COR-L47 (cell line): Measurements from ENCODE around the gene PAPPA2.

Source experiments
- DNase-seq: peaks from one replicate; lab custom pipeline; 2025; lab: John Stamatoyannopoulos, UW

PAPPA2 gene

DNA sequence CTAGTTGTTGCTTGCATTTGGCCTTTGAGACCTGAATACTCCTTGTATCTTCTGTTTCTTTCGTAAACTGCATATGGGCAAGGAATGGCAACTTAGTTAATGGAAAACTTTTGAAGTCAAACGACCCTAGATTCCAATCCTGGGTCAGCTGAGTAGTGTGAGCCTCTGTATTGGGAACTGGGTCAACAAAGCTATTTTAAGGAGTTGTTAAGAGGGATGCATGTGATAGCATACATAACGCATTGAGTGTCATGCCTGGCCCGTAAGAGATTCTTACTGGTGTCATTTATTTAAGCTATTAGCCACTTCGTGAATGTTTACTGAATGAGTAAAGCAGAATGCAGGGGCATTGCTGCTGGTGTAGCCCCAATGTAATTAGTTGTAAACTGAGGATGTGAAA, 340.1 kb downstream of the PAPPA2 start:
- no peak for DNase-seq

DNA sequence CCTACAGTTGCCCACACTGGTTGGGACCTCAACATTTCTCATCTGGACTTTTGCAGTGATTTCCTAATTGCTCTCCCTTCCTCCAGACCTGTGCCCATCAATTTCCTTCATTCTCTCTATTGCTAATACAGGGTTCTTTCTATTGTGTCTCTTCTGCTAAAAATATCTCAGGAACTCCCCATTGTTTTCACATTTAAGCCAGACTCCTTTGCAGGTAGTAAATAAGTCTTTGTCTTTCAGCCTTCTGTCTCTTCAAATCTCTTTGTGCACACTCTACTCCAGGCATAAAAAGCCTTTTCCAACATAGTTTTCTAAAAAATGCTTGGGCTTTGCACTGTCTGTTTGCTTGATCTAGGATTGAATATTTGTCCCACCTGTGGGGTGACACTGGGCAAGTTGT, 340.6 kb downstream of the PAPPA2 start:
- DNase-seq, result no peak

DNA sequence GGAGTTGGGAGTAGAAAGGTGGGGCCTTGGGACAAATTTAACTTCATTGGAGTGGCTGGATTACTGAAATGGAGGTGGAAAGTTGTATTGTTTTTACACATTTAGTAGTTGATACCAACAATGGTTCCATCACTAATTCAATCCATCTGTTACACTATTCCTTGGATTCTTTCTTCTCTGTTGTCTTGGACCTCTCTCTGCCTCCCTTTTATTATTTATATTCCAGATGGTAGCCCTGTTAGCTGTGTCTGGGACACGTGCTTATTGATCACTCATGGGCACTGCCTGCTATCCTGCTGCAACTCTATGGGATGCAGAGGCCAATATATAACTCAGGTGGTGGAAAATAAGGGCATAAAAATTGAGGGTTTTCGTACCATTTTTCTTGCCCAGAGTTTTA, 346.3 kb downstream of the PAPPA2 start:
- DNase-seq, result no peak

DNA sequence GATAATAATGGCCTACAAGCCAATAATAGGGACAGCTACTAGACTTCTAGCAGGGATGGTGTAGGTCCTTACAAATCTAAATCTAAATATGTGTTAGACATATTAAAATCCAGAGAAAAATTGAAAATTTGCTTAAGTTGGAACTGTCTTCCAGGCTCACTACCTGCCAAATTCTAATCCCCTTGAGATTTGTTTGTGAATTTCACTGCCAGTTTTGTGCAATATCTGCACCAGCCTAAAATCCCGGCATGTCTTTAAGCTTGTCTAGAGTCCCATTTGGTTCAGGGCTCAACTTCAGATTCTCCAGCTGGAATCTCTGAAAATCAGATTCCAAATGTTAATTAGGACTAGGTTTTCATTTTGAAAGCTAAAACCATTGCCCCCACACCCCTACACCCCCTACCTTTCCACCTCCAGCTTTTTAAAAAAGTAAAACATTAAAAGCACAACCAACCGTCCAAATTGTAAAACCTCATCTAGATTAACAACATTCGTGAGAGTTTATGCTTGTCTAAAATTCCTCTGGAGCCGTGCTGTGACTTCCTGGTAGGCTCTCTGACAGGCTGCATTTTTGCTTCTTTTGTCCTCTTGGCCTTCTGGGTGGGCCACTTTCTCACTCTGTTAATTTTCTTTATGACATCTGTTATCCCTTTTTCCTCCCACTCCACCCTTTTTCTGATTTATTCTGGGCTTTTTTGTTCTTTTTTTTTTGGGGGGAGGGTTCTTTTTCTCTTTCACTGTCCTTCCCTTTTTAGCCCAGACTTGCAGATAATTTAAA, 348.7 kb downstream of the PAPPA2 start:
- DNase-seq, result no peak

DNA sequence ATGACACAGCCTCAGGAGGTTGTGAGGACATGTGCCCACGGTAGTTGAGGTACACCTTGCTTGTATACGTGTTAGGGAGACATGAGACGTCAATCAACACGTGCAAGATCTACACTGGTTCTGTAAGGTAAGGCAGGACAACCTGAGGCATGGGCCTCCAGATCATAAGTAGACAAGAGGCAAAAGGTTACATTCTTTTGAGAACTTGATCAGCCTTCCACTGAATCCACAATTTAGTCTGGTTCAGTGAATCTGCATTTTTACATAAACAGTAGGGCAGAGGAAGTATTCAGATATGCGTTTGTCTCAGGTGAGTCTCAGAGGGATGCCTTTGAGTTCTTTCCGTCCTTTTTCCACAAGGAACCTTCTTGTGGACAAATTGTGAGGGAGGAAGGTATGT, 352.6 kb downstream of the PAPPA2 start:
- DNase-seq, result no peak

DNA sequence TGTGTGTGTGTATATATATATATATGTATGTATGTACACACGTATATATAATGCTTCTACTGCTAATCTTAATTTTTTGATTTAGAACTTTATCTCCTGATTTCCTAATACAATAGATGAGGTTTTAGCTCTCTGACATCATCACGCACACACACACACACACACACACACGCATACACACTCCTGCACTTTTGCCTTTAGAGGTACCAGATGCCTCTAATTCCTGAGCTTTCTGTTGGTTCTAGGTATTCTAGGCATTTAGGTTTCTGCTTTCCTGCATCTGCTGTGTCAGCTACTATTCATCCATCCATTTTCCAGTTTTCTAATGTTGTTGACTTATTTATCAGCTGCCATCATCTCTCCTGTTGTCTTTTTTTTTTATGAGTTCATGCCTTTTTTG, 353.3 kb downstream of the PAPPA2 start:
- no peak for DNase-seq

DNA sequence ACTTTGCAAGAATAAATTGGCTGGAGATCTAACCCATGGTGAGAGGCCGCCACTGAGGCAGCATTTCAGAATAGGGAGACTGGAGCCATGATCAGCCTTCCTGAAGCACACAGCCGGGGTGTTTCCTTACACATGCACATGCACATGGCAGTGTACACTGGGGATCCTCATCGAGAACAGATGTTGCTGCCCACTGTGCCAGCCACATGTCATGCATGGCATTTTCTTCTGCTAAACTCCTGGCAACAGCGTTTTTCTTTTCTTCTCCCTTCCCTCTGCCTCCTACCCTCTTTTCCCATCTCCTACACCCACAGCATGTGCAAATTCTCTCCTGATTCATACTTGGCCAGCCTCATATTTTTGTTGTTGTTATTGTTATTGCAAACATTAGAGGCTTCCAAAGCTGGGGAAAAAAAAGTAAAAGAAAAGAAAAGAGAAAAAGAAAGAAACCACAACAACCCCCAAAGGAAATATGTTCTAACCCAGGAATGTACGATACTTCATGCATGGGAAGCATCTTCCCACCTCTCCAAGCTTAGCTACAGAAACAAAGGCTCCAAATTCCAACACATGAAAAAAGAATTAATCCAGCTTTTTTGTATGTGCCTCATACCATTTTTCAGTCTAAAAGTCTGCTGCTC, 357.5 kb downstream of the PAPPA2 start:
- DNase-seq, result no peak

DNA sequence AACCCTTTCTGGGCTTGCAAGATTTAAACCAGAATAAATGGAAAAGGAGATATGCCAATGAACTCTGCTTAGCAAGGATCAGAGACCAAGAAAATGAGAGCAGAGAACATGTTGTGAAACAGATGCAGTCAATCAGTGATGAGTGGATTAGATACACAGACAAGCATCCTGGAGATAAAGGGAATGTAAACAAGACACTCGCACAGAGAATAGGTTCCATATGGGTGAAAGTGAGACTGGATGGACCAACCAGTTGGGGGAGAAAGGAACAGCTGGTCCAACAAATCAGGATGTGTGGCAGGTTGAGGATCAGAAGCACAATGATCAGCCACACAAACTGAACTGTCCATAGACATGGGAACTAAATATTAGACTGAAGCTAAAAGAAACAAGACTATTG, 363.3 kb downstream of the PAPPA2 start:
- DNase-seq, result no peak

DNA sequence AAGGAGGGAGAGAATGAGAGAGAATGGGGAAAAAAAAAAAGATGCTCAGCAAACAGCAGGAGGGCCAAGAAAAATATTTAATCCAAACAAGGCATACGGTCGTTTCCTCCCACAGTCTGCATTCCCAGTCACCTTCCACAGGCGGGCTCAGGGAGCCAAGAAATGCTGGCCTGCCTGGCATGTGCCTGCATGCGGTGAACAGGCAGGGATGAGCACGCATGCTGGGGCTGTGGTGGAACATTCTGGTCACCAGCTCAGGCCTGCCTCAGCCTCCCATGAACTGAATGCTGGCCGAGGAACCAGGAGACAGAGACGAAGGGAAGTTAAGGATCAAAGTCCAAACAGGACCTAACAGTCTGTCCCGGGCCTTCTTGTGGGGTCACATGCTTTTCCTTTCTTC, 366.3 kb downstream of the PAPPA2 start:
- DNase-seq, result no peak

DNA sequence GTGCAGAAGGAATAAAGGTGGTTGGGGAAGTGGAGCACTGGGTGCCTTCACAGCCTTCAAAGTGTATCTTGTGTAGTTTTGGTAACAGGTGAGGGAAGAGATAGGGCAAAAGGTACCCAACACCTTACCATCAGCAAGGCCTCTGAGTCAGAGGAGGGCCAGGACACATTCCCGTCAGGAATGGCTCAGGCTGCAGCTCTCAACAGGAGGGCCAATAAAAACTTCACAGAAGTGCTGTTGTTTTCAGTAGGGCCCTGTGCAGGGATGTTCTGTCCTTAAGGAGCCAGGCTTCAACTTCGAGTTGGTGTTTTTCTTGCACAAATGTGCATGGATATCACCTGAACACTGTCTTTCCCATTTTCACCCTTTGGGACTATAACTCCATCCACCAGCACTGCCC, 368.2 kb downstream of the PAPPA2 start:
- DNase-seq, result no peak

DNA sequence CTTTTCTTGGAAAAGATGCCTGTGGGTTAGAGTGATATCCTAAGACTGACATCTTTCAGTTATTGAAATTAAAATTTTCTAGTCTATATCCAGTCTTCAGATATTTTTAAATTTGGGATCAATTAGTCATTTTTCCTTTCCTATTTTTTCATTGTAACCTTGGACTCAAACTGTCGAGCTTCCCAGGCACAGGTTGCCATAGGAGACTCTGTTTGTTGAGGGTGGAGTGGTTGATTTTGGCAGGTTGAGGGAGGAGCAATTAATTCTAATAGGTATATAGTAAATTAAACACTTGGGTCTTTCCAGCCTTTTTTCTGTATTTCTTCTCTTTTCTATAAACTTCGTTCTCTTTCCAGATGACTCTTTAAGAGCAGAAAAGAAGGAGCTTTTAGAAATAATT, 374.7 kb downstream of the PAPPA2 start:
- DNase-seq, result peak; percentile 4

DNA sequence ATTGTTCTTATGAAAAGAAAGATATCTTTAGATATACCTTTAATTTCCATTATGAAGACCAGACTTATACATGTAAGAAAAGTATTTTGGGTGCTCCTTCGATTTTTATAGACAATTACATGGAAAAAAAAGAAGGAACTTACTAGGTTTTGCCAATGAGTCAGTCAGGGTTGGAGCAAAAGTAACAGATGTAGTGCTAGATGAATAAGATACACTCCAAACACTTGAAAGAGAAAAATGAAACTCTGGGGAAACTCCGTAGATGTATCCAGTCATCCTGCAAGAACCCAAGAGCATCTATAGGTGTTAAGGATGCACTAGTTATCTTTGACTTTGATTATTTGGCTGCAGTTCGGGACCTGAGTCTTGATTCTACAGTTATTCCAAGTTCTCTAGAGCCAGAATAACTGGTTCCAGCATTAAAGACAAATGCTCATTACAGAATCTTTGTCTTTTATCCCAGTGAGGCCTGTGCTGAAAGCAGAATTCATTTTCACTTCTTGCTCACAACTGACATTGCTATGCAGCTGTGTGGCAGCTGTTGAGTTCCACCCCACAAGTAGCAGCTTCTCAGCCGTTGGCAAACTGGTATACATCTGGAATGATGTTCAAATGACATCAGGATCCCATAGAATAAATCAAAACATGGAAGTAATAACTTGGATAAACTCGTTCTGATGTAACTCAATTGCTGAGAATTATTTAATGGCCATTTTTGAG, 375.5 kb downstream of the PAPPA2 start:
- DNase-seq, result no peak

DNA sequence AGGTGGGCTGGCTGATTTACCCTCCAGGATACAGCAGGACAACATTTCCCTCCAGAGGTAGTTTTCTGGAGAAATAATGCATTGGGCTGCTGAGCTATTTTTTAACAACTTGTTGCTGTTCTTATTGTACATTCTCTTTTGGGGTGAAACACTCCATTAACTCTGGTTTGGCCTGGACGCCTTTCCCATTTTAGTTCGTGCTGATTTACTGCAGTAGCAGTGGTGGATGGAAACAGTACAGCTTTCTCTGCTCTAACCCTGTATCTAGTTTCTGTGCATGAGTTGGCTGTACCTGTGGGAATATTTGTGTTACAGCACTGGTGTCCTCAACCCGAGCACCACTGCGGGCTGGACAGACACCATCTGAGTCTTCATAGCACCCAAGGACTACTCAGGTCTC, 376.2 kb downstream of the PAPPA2 start:
- no peak for DNase-seq

DNA sequence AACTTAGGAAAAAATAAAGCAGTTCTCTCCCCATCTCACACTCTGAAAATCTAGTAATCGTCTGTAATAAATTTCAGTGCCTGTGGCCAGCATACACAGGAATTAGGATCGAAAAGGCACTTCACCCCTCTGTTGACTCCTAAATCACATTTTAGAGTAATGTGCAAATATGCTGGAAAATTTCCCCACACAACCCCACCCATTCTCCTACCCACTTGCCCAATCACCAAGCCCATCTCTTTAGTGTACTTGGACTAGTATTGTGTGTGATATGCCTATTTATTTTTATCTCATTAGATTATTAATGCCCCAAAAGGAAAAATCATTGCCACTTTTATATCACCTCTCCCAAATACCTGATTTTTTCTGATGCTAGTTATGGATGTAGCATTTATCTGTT, 378.3 kb downstream of the PAPPA2 start:
- no peak for DNase-seq

DNA sequence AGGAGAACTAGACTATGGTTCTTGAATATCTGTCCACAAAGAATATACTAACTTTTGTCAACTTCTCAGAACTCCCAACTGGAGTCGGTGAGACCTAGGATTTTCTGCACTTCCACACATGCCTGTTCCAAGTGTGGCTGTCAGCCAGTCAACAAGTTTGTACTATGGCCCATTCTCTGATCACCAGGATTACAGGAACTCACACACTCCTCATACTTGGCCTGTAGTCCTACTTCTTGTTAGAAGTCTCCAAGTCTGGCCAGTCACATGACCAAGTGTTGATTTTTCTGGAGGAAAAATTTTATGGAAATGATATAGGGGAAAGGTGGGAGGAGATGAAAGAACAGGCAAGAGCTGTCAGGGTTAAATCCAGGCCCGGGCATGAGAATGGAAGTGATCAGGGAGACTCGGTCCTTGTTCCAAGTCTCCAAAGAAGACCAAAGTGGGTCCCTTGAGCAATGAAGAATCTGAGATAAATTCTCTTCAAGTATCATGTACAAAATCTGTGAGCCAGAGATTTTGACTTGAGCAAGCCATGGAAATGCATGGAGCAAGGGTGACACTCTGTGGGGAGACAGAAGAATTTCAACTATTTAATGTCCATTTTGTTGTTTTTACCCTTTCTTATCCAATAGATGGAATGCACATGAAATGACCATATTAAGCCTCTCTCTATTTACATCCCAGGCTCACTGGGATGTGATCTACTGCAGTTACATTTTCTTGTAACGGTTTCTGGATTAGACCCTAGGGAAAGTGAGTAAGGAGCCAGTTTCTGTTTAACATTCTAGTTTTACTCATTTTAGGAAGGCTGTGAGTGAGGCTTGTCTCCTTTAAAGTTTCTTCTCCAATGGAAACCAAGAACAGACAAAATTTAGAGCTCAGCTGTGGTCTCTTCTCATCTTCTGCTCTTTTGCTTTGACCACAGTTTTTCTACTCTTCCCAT, 380.6 kb downstream of the PAPPA2 start:
- DNase-seq, result peak; percentile 10

DNA sequence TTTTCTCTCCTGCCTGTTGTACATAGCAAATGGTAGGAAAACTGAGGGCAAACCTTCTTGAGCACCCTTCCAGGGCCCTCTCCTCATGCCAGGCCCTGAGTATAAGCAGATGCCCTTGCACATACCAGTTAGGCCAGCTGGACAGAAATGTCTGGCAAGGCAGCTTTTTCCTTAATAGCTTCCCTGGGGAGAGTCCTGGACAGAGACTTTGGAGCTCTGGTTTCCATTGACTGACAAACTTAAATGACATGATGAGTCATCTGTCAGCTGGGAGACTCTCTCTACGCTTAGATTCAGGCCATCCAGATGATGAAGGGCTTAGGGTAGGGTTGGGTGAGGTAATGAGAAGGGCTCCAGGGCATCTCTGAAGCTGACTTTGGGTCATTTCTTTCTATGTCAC, 384.1 kb downstream of the PAPPA2 start:
- DNase-seq, result no peak

DNA sequence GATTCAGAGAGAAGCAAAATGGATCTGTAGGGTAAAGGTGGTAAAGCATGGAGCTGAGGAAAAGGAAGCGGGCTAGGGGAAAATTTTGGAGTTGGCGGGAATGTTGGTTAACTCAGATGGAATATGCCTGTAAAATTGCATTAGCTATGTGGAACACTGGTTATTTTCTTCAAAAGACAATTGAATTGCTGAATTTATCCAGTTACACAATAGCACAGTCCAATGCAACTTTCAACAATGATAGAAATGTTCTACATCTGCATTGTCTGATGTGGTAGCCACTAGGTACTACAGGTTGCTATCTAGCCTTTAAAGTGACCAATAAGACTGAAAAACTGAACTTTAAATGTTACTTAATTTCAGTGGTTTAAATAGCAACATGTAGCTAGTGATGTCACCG, 386.3 kb downstream of the PAPPA2 start:
- no peak for DNase-seq

DNA sequence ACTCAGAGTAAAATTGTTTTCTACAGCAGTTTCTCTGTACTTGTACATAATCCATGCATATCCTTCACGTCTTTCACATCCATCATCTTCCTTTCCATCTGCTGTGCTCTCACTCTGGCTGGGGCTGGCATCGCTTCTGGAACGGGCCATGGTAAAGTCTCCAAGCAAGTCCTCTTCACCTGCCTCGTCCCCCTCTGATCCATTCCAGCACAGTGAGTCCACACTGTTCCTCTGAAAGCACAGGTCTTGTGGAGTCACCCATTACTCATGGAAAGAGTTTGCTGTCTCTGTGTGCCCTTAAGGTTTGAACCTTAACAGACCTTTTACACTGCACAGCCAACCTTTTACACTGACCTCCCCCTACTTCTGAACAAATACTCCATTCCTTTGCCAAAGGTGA, 387.9 kb downstream of the PAPPA2 start:
- no peak for DNase-seq

DNA sequence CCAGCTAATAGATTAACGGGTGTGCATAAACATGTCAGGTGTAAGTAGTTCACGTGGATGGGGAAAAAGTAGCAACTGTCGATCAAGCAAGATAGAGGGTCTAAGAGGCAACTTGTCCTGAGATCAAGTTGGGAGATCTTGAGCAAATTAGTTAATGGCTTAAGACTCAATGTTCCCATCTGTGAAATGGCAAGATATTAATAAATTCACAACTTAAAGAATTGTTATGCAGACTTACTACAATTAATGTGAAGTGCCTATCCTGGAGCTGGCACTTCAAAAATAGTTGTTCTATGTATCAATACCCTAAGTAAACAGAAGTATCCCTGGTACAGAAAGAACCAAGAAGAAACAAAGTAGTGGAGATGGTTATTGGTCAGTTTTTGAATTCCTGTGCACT, 389.1 kb downstream of the PAPPA2 start:
- no peak for DNase-seq

DNA sequence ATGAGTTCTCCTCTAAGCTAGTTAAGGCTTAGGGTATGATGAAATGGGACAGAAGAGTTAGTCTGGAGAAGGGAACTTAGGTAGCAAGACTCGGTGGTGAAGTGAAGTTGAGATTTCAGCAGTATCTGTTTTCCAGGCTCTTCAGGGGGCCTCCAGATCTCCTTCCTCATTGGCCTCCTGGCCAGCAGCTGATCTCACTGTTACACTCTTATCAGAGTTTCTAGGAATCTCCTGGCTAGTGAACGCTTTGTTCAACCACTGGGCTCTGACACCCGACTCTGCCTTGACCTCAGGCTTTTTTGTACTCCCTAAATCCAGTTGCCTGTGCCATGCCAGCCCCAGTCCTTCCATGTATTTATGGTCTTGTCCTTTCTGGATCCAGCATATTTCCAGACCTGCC, 390.5 kb downstream of the PAPPA2 start:
- no peak for DNase-seq

DNA sequence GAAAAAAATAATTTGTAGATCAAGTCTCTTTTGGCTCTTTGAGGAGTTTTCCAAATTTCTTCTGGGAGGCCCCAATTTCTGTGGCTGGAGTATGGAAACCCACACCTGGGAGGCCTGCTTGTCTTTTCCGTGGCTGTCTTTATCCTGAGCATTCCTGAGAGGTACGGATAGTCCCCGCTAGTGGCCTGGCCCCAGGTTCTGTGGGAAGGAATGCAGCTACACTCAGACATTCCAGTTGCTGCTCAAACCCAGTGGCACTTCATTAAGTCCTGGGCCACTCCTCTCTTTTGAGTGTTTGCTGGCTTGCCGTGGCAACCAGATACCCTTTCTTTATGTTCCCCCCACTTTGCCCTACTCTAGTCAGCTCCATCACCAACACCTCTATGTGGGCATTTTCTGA, 391.1 kb downstream of the PAPPA2 start:
- DNase-seq, result no peak
